Measurements from ENCODE around the gene PLOD2. TPM values are rescaled to one million over a fixed set of nuclear protein-coding genes. Genes with fewer than 3 reads are reported as not detected.
A peak's percentile ranks its signal among the peaks of the same experiment; 100 is the strongest.

Gene PLOD2
- total and polyA plus RNA-seq, 2 donors from 2014 or later, result 21.3 to 66.0 TPM

- H3K27ac ChIP-seq (ENCODE audit: low read depth in 2 of 2, low read length in 2 of 2), result no peak overlapping the region
- no peak overlapping the region for H3K4me3 ChIP-seq (ENCODE audit: low read length in 3 of 3)
- H3K4me1 ChIP-seq (ENCODE audit: control insufficient read depth in 2 of 3, insufficient read depth in 2 of 3, low read depth in 1 of 3, low read length in 3 of 3), result peaks cover 2 to 8% (median 4%) of the 10 kb centered on the region in 3 donors
- TF ChIP-seq, protein P1, sequence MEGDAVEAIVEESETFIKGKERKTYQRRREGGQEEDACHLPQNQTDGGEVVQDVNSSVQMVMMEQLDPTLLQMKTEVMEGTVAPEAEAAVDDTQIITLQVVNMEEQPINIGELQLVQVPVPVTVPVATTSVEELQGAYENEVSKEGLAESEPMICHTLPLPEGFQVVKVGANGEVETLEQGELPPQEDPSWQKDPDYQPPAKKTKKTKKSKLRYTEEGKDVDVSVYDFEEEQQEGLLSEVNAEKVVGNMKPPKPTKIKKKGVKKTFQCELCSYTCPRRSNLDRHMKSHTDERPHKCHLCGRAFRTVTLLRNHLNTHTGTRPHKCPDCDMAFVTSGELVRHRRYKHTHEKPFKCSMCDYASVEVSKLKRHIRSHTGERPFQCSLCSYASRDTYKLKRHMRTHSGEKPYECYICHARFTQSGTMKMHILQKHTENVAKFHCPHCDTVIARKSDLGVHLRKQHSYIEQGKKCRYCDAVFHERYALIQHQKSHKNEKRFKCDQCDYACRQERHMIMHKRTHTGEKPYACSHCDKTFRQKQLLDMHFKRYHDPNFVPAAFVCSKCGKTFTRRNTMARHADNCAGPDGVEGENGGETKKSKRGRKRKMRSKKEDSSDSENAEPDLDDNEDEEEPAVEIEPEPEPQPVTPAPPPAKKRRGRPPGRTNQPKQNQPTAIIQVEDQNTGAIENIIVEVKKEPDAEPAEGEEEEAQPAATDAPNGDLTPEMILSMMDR (IDR thresholded peaks at IDR 0.05; ENCODE audit: borderline replicate concordance, extremely low read depth, insufficient read depth), result no peak
- no peak overlapping the region for H3K9ac ChIP-seq (ENCODE audit: low read length in 3 of 3)
- H3K36me3 ChIP-seq (ENCODE audit: control insufficient read depth in 2 of 3, insufficient read depth in 3 of 3, low read length in 3 of 3), result no peaks in the 10 kb centered on the region
- no peaks in the 10 kb centered on the region for H3K27me3 ChIP-seq (ENCODE audit: control insufficient read depth, insufficient read depth, low read length)
- intact Hi-C loops (cut with DNase I), result no loop called here
- no peaks in the 10 kb centered on the region for H3K9me3 ChIP-seq (ENCODE audit: control insufficient read depth in 2 of 3, insufficient read depth in 1 of 3, low read length in 3 of 3)
- FAIRE-seq, result no peak
- no peak for DNase-seq
Measured at GRCh38 chr3:146148468-146148931, 12.5 kb downstream of the PLOD2 start.

DNA sequence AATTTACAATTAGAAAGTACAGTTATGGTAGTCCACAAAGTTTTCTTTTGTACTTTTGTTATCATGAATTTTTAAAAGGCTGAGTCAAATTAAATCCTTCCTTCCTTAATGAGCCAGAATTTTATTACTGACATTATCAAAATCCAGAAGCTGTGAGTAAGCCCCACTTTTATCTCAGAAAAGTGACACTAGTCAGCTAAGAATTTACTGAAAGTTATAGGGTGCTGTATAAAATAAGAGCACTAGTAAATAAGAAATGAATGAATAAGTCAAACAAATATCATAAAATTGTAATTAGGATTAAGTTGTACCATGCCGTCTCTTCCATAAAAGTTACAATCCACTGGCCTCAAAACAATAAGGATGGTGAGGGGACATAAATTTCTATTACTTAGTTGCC lies 15.3 kb downstream of the PLOD2 start:
- no peak overlapping the region for H3K4me3 ChIP-seq (ENCODE audit: low read length in 3 of 3)
- no peaks in the 10 kb centered on the region for H3K27me3 ChIP-seq (ENCODE audit: control insufficient read depth, insufficient read depth, low read length)
- no peak overlapping the region for H3K27ac ChIP-seq (ENCODE audit: low read depth in 2 of 2, low read length in 2 of 2)
- no peak overlapping the region for H3K9ac ChIP-seq (ENCODE audit: low read length in 3 of 3)
- no peaks in the 10 kb centered on the region for H3K9me3 ChIP-seq (ENCODE audit: control insufficient read depth in 2 of 3, insufficient read depth in 1 of 3, low read length in 3 of 3)
- no peak for FAIRE-seq
- TF ChIP-seq, protein P1 (IDR thresholded peaks at IDR 0.05; ENCODE audit: borderline replicate concordance, extremely low read depth, insufficient read depth), result no peak
- no peaks in the 10 kb centered on the region for H3K36me3 ChIP-seq (ENCODE audit: control insufficient read depth in 2 of 3, insufficient read depth in 3 of 3, low read length in 3 of 3)
- peaks cover 2 to 5% (median 2%) of the 10 kb centered on the region in 3 donors for H3K4me1 ChIP-seq (ENCODE audit: control insufficient read depth in 2 of 3, insufficient read depth in 2 of 3, low read depth in 1 of 3, low read length in 3 of 3)
- intact Hi-C loops (cut with DNase I), result no loop called here
- no peak for DNase-seq

DNA sequence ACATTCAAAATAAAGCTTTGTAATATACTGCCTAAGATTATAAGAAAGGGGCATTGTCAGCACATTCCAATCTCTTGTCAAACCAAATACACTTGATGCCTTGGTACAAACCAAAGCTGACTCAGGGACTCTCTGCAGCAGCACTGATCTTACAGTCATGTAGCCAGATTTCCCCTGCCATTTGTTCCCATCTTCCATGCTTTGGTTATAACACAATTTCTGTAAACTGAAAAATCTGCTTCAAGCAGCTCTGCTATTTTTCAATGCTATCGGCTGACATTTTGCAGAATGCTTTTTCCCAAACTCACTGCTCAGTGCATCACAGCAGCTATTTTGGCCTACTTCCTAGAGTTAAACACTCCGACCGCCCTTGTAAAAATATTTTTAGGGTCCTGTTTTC lies 18.2 kb downstream of the PLOD2 start:
- no peaks in the 10 kb centered on the region for H3K9me3 ChIP-seq (ENCODE audit: control insufficient read depth in 2 of 3, insufficient read depth in 1 of 3, low read length in 3 of 3)
- H3K9ac ChIP-seq (ENCODE audit: low read length in 3 of 3), result no peak overlapping the region
- TF ChIP-seq, protein P1 (IDR thresholded peaks at IDR 0.05; ENCODE audit: borderline replicate concordance, extremely low read depth, insufficient read depth), result no peak
- DNase-seq, result peak in 1 of 5 donors; percentile 59
- H3K27ac ChIP-seq (ENCODE audit: low read depth in 2 of 2, low read length in 2 of 2), result no peak overlapping the region
- no peaks in the 10 kb centered on the region for H3K27me3 ChIP-seq (ENCODE audit: control insufficient read depth, insufficient read depth, low read length)
- no peak overlapping the region for H3K4me3 ChIP-seq (ENCODE audit: low read length in 3 of 3)
- intact Hi-C loops (cut with DNase I), result no loop called here
- H3K36me3 ChIP-seq (ENCODE audit: control insufficient read depth in 2 of 3, insufficient read depth in 3 of 3, low read length in 3 of 3), result no peaks in the 10 kb centered on the region
- peaks cover 0 to 5% (median 3%) of the 10 kb centered on the region in 3 donors for H3K4me1 ChIP-seq (ENCODE audit: control insufficient read depth in 2 of 3, insufficient read depth in 2 of 3, low read depth in 1 of 3, low read length in 3 of 3)
- peak; percentile 8 for FAIRE-seq

DNA sequence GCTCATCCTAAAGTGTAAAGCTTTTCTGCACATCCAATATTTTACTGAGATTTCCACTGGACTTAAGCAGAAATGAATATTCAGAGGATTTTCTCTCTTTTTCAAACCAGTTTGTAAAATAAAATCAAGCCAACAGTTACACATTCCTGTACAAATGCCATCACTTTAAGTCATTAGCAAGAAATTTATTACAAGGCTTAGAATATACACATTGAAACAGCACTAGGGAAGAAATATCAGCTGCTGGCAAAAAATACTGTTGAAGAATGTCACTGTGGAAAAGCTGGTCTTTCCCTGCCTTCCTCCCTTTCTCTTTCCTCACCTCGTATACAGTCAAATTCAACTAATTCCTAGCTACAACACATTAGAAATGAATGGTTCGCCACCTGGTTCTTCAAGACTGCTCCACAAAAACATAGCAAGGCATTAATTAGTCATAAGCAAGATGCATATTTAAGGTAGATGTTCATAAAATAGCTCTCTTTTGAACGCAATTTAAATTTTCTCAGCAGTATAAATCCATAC lies 21.3 kb downstream of the PLOD2 start:
- H3K9ac ChIP-seq (ENCODE audit: low read length in 3 of 3), result no peak overlapping the region
- intact Hi-C loops (cut with DNase I), result no loop called here
- no peaks in the 10 kb centered on the region for H3K27me3 ChIP-seq (ENCODE audit: control insufficient read depth, insufficient read depth, low read length)
- FAIRE-seq (no peak), DNase-seq (no peak)
- peaks cover 0 to 5% (median 3%) of the 10 kb centered on the region in 3 donors for H3K4me1 ChIP-seq (ENCODE audit: control insufficient read depth in 2 of 3, insufficient read depth in 2 of 3, low read depth in 1 of 3, low read length in 3 of 3)
- no peaks in the 10 kb centered on the region for H3K9me3 ChIP-seq (ENCODE audit: control insufficient read depth in 2 of 3, insufficient read depth in 1 of 3, low read length in 3 of 3)
- no peak overlapping the region for H3K4me3 ChIP-seq (ENCODE audit: low read length in 3 of 3)
- H3K27ac ChIP-seq (ENCODE audit: low read depth in 2 of 2, low read length in 2 of 2), result no peak overlapping the region
- TF ChIP-seq, protein P1 (IDR thresholded peaks at IDR 0.05; ENCODE audit: borderline replicate concordance, extremely low read depth, insufficient read depth), result no peak
- no peaks in the 10 kb centered on the region for H3K36me3 ChIP-seq (ENCODE audit: control insufficient read depth in 2 of 3, insufficient read depth in 3 of 3, low read length in 3 of 3)

Measured in kidney (tissue), 14 donors.